ENCODE results near the gene XRCC2. TPM values are rescaled to one million over a fixed set of nuclear protein-coding genes. Genes with fewer than 3 reads are reported as not detected.

Gene XRCC2
- total RNA-seq, 4 donors from 2014 or later = 0.33 to 1.1 (median 0.89) TPM

GRCh38 chr7:152619027-152619739 is 56.8 kb downstream of the XRCC2 start:
- TF ChIP-seq CTCF (IDR thresholded peaks at IDR 0.05; ENCODE audit: low read depth) = no peak

GRCh38 chr7:152618427-152618826 is 57.5 kb downstream of the XRCC2 start:
- no peak for TF ChIP-seq CTCF (IDR thresholded peaks at IDR 0.05; ENCODE audit: low read depth)

- no peak for TF ChIP-seq CTCF (IDR thresholded peaks at IDR 0.05; ENCODE audit: low read depth)
These were observed 58.9 kb downstream of the XRCC2 start for GRCh38 chr7:152617056-152617455.

- no peak for TF ChIP-seq CTCF (IDR thresholded peaks at IDR 0.05; ENCODE audit: low read depth)
These were observed 60.8 kb downstream of the XRCC2 start for GRCh38 chr7:152615031-152615741.

- TF ChIP-seq CTCF (IDR thresholded peaks at IDR 0.05; ENCODE audit: low read depth) = no peak
These were observed 67.3 kb downstream of the XRCC2 start for GRCh38 chr7:152608656-152609055.

GRCh38 chr7:152608208-152608607 is 67.7 kb downstream of the XRCC2 start:
- TF ChIP-seq CTCF (IDR thresholded peaks at IDR 0.05; ENCODE audit: low read depth) = no peak

- no peak for TF ChIP-seq CTCF (IDR thresholded peaks at IDR 0.05; ENCODE audit: low read depth)
These were observed 68.9 kb downstream of the XRCC2 start for GRCh38 chr7:152607007-152607406.

Data from subcutaneous adipose tissue (tissue), 4 donors.